Ecto neural progenitor cell (in vitro differentiated cells): Measurements from ENCODE around the gene CRB2.

Experiments
- DNase-seq: peaks from one replicate; pipeline ENCODE4 v3.0.0-alpha.2; 2018; ENCODE audit warnings: low spot score

Gene CRB2

GRCh38 chr9:123364241-123364824 lies 8.3 kb downstream of the CRB2 start:
- DNase-seq = no peak

GRCh38 chr9:123365287-123365880 lies 9.4 kb downstream of the CRB2 start:
- no peak for DNase-seq

- DNase-seq = no peak
Measured at GRCh38 chr9:123365881-123366528, 10.0 kb downstream of the CRB2 start.

- no peak for DNase-seq
Measured at GRCh38 chr9:123368023-123368422, 12.0 kb downstream of the CRB2 start.

- no peak for DNase-seq
Measured at GRCh38 chr9:123368536-123369153, 12.6 kb downstream of the CRB2 start.

- no peak for DNase-seq
Measured at GRCh38 chr9:123369296-123369695, 13.3 kb downstream of the CRB2 start.

GRCh38 chr9:123370108-123370507 lies 14.1 kb downstream of the CRB2 start:
- DNase-seq = no peak

- no peak for DNase-seq
Measured at GRCh38 chr9:123370526-123371227, 14.7 kb downstream of the CRB2 start.

GRCh38 chr9:123371228-123371584 lies 15.2 kb downstream of the CRB2 start:
- DNase-seq = no peak

GRCh38 chr9:123371805-123372590 lies 16.0 kb downstream of the CRB2 start:
- DNase-seq = no peak

GRCh38 chr9:123372766-123373446 lies 16.9 kb downstream of the CRB2 start:
- DNase-seq = no peak

GRCh38 chr9:123373447-123373923 lies 17.5 kb downstream of the CRB2 start:
- DNase-seq = no peak

GRCh38 chr9:123373946-123374345 lies 17.9 kb downstream of the CRB2 start:
- peak; percentile 85 for DNase-seq

- no peak for DNase-seq
Measured at GRCh38 chr9:123375469-123376132, 19.6 kb downstream of the CRB2 start.

GRCh38 chr9:123376218-123377071 lies 20.4 kb downstream of the CRB2 start:
- no peak for DNase-seq

- no peak for DNase-seq
Measured at GRCh38 chr9:123377211-123377971, 21.4 kb downstream of the CRB2 start.

- no peak for DNase-seq
Measured at GRCh38 chr9:123378025-123378424, 22.0 kb downstream of the CRB2 start.

GRCh38 chr9:123378956-123379660 lies 23.1 kb downstream of the CRB2 start:
- no peak for DNase-seq
